ENCODE measurements around the gene CDH26. TPM values are rescaled to one million over a fixed set of nuclear protein-coding genes. Genes with fewer than 3 reads are reported as not detected.
A peak's percentile ranks its signal among the peaks of the same experiment; 100 is the strongest.

The CDH26 gene
- polyA plus RNA-seq, 1 donor from 2014 or later, result 0.43 TPM

DNA sequence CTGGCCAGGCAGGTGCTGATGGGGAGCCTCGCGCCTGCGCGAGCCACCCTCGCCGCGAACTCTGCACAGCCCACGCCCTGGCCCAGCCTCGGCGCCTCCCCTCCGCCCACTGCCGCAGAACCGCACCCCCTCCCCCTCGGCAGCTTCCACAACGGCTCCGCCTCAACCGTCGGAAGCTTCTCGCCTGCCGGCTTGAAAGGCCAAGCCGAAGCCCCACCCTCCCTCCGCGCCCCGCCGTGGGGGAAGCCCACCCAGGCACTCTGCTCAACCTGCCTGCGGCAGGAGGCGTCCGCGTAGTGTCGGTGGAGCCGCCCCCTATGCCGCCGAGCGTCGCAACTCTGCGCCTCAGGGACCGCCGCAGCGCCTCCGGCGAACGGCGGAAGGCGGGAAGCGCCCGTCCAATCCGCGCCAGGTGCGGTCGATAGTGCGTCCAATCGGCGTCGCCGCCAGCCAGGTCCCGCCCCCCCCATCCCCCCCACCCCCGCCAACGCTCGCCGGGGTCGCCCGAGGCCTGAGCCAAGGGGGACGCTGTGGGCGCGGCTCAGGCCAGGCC is 24.9 kb upstream of the CDH26 start, which contains the start of gene SYCP2:
SYCP2 (minus strand) TSS at position 342 of the 553 bp plus-strand sequence. CDS start 11,224 bp downstream, outside the sequence.
- Histone ChIP-seq H3K36me3 (ENCODE audit: insufficient read depth, low read length) (no peaks in the 10 kb centered on the region), H3K9me2 (ENCODE audit: insufficient read depth, low read length) (no peaks in the 10 kb centered on the region), H3K27ac (ENCODE audit: low read length) (no peak within 1 kb of the TSS), H3K4me2 (ENCODE audit: low read length) (no peak within 1 kb of the TSS), H3K27me3 (ENCODE audit: insufficient read depth, low read depth, low read length) (no peaks in the 10 kb centered on the region), H3K4me3 (ENCODE audit: low read length) (peak within 1 kb of the TSS; percentile 50), H2AFZ (ENCODE audit: low read depth, low read length) (no peak within 1 kb of the TSS), H3F3A (ENCODE audit: insufficient read depth, low read length, poor library complexity, severe bottlenecking) (no peaks in the 10 kb centered on the region), H3K9ac (ENCODE audit: low read length) (no peak within 1 kb of the TSS), H3K9me3 (ENCODE audit: low read length) (no peaks in the 10 kb centered on the region), H4K20me1 (ENCODE audit: insufficient read depth) (no peaks in the 10 kb centered on the region), H3K79me2 (replicated peaks; ENCODE audit: insufficient read depth, low read length) (no peaks in the 10 kb centered on the region)
- no peak for TF ChIP-seq TAF1 (IDR thresholded peaks at IDR 0.05; ENCODE audit: low read depth)
- TF ChIP-seq SMC3 (conservative IDR thresholded peaks at IDR 0.05; ENCODE audit: poor library complexity), result no peak
- TF ChIP-seq, protein P1, sequence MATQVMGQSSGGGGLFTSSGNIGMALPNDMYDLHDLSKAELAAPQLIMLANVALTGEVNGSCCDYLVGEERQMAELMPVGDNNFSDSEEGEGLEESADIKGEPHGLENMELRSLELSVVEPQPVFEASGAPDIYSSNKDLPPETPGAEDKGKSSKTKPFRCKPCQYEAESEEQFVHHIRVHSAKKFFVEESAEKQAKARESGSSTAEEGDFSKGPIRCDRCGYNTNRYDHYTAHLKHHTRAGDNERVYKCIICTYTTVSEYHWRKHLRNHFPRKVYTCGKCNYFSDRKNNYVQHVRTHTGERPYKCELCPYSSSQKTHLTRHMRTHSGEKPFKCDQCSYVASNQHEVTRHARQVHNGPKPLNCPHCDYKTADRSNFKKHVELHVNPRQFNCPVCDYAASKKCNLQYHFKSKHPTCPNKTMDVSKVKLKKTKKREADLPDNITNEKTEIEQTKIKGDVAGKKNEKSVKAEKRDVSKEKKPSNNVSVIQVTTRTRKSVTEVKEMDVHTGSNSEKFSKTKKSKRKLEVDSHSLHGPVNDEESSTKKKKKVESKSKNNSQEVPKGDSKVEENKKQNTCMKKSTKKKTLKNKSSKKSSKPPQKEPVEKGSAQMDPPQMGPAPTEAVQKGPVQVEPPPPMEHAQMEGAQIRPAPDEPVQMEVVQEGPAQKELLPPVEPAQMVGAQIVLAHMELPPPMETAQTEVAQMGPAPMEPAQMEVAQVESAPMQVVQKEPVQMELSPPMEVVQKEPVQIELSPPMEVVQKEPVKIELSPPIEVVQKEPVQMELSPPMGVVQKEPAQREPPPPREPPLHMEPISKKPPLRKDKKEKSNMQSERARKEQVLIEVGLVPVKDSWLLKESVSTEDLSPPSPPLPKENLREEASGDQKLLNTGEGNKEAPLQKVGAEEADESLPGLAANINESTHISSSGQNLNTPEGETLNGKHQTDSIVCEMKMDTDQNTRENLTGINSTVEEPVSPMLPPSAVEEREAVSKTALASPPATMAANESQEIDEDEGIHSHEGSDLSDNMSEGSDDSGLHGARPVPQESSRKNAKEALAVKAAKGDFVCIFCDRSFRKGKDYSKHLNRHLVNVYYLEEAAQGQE (IDR thresholded peaks at IDR 0.05; ENCODE audit: borderline replicate concordance), result no peak

DNA sequence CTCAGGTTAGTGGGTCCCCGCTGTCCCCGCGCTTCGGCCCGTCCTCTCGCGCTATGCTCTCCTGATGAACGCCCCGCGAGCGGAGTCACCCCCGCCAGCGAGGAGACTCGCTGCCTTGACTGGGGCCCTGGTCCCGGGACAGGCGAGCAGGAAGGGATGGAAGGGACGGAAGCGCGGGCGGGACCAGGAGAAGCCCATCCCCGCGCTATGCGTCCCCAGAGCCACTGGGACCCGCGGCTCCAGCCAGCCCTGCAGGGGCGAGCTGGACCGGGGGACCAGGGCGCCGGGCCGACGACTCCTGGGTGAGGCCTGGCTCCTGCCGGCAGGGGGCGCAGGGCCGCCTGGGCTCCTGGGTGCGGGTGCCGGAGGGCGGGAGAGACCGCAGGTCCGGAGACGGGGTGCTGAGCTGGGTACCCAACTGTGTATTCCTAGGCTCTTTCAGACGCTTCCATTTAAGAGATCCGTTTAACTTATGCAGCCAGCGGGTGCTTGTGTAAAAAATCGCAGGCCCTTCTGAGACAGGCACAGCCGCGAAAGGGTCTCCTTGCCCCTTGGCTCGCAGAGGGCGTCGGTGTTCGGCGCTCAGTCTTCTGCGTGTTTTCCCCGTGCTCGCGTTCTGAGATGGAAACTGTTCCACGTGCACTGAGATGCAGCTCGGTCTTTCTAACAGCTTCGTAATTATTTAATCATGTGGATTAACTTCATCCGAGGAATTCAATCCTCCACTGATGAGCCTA is 24.2 kb upstream of the CDH26 start:
- no peak overlapping the region for H3K27ac ChIP-seq (ENCODE audit: low read length)
- H3K27me3 ChIP-seq (ENCODE audit: insufficient read depth, low read depth, low read length), result no peaks in the 10 kb centered on the region
- no peak overlapping the region for H2AFZ ChIP-seq (ENCODE audit: low read depth, low read length)
- no peaks in the 10 kb centered on the region for H4K20me1 ChIP-seq (ENCODE audit: insufficient read depth)
- no peaks in the 10 kb centered on the region for H3K9me3 ChIP-seq (ENCODE audit: low read length)
- H3K4me2 ChIP-seq (ENCODE audit: low read length), result no peak overlapping the region
- H3K4me3 ChIP-seq (ENCODE audit: low read length), result peak overlapping the region; percentile 50
- H3K79me2 ChIP-seq (replicated peaks; ENCODE audit: insufficient read depth, low read length), result no peaks in the 10 kb centered on the region
- TF ChIP-seq, protein P2, sequence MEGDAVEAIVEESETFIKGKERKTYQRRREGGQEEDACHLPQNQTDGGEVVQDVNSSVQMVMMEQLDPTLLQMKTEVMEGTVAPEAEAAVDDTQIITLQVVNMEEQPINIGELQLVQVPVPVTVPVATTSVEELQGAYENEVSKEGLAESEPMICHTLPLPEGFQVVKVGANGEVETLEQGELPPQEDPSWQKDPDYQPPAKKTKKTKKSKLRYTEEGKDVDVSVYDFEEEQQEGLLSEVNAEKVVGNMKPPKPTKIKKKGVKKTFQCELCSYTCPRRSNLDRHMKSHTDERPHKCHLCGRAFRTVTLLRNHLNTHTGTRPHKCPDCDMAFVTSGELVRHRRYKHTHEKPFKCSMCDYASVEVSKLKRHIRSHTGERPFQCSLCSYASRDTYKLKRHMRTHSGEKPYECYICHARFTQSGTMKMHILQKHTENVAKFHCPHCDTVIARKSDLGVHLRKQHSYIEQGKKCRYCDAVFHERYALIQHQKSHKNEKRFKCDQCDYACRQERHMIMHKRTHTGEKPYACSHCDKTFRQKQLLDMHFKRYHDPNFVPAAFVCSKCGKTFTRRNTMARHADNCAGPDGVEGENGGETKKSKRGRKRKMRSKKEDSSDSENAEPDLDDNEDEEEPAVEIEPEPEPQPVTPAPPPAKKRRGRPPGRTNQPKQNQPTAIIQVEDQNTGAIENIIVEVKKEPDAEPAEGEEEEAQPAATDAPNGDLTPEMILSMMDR (IDR thresholded peaks at IDR 0.05; ENCODE audit: poor library complexity, severe bottlenecking), result peak; percentile 48
- no peak for TF ChIP-seq POLR2AphosphoS5 (IDR thresholded peaks at IDR 0.05)
- H3K9ac ChIP-seq (ENCODE audit: low read length), result no peak overlapping the region
- no peaks in the 10 kb centered on the region for H3K36me3 ChIP-seq (ENCODE audit: insufficient read depth, low read length)
- no peaks in the 10 kb centered on the region for H3F3A ChIP-seq (ENCODE audit: insufficient read depth, low read length, poor library complexity, severe bottlenecking)
- H3K9me2 ChIP-seq (ENCODE audit: insufficient read depth, low read length), result no peaks in the 10 kb centered on the region

DNA sequence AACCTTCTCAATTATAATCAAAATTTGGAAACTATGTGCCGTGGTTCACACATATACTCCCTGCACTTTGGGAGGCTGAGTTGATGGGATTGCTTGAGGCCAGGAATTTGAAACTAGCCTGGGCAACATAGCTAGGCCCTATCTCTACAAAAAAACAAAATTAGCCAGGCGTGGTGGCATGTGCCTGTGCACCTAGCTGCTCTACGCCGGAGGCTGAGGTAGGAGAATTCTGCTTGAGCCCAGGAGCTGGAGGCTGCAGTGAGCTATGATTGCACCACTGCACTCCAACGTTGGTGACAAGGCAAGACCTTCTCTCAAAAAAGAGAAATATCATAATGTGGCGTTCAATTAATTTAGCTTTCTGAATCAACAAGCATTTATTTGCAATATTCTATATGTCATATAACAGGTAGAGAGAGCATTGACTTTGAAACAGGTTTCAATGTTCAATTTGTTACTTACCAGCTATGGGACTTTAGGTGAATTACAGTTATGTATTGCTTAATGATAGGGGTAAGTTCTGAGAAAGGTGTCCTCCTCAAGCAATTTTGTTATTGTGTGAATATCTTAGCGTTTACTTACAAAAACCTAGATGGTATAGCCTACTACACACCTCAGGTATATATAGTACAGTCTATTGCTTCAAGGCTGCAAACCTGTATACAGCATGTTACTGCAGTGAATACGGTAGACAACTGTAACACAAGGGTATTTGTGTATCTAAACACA is 22.6 kb upstream of the CDH26 start:
- Histone ChIP-seq H3F3A (ENCODE audit: insufficient read depth, low read length, poor library complexity, severe bottlenecking) (peaks cover 2% of the 10 kb centered on the region), H3K27me3 (ENCODE audit: insufficient read depth, low read depth, low read length) (no peaks in the 10 kb centered on the region), H2AFZ (ENCODE audit: low read depth, low read length) (no peak overlapping the region)

More for the DNA sequence above, 22.6 kb upstream of the CDH26 start:
- Histone ChIP-seq H3K79me2 (replicated peaks; ENCODE audit: insufficient read depth, low read length) (no peaks in the 10 kb centered on the region), H3K36me3 (ENCODE audit: insufficient read depth, low read length) (no peaks in the 10 kb centered on the region), H3K9ac (ENCODE audit: low read length) (no peak overlapping the region), H3K4me3 (ENCODE audit: low read length) (no peak overlapping the region), H3K4me2 (ENCODE audit: low read length) (no peak overlapping the region), H3K27ac (ENCODE audit: low read length) (no peak overlapping the region), H3K9me3 (ENCODE audit: low read length) (no peaks in the 10 kb centered on the region), H3K9me2 (ENCODE audit: insufficient read depth, low read length) (no peaks in the 10 kb centered on the region), H4K20me1 (ENCODE audit: insufficient read depth) (no peaks in the 10 kb centered on the region)
- TF ChIP-seq, protein P1 (IDR thresholded peaks at IDR 0.05; ENCODE audit: borderline replicate concordance), result no peak

All from neural cell (in vitro differentiated cells).